K562 (cell line): ENCODE results near the gene KCNK4. TPM values are rescaled to one million over a fixed set of nuclear protein-coding genes. Genes with fewer than 3 reads are reported as not detected.

ENCODE experiments used
- ARID2 ChIP-seq: fragments of 450-650 bp; IDR thresholded peaks from 2 replicates; pipeline ENCODE4 v1.6.1; 2017; ENCODE audit warnings: antibody characterized with exemption, mild to moderate bottlenecking
- ATF7 ChIP-seq: fragments of 450-650 bp; IDR thresholded peaks from 2 replicates; pipeline ENCODE4 v1.7.1; 2014; ENCODE audit warnings: mild to moderate bottlenecking, moderate library complexity
- CEBPB ChIP-seq: fragments of 450-650 bp; IDR thresholded peaks from 2 replicates; pipeline ENCODE4 v1.6.1; 2016; ENCODE audit warnings: missing genetic modification characterization, missing compliant biosample characterization
- DIDO1 ChIP-seq: fragments of 450-650 bp; IDR thresholded peaks from 2 replicates; pipeline ENCODE4 v1.6.1; 2016; ENCODE audit warnings: low read depth, missing biosample characterization, missing genetic modification characterization
- EHMT2 ChIP-seq: fragments of 450-650 bp; IDR thresholded peaks from 2 replicates; pipeline ENCODE4 v1.6.1; 2018; ENCODE audit warnings: antibody characterized with exemption
- GABPB1 ChIP-seq: sonication (generic); formaldehyde crosslinking; IDR thresholded peaks from 2 replicates; pipeline ENCODE4 v1.8.0; 2022; ENCODE audit warnings: mild to moderate bottlenecking, missing genetic modification reagents
- GATAD2B ChIP-seq: fragments of 450-650 bp; IDR thresholded peaks from 2 replicates; pipeline ENCODE4 v1.6.1; 2017; ENCODE audit warnings: mild to moderate bottlenecking, borderline replicate concordance
- JUND ChIP-seq, 2 experiments: IDR thresholded peaks; 2 replicates in 1 of 2; 3 replicates in 1 of 2; pipeline ENCODE4 v1.6.1; 2011; ENCODE audit warnings: borderline replicate concordance in 2 of 2, low read depth in 2 of 2, low read length in 2 of 2, improper control_type of control experiment in 1 of 2, missing biosample characterization in 1 of 2, missing genetic modification characterization in 1 of 2, missing genetic modification reagents in 1 of 2
- MCM7 ChIP-seq, 2 experiments: fragments of 450-650 bp; IDR thresholded peaks; 2 replicates each; pipeline ENCODE4 v1.6.1; 2016 to 2018
- POLR2A ChIP-seq: fragments of 450-650 bp; conservative IDR thresholded peaks from 2 replicates; pipeline ENCODE4 v1.6.1; 2016
- RBFOX2 ChIP-seq: fragments of 200-400 bp; formaldehyde crosslinking; IDR thresholded peaks from 2 replicates; pipeline ENCODE4 v1.6.1; 2017; ENCODE audit warnings: low read depth, mild to moderate bottlenecking, low read length, moderate library complexity
- RBM39 ChIP-seq: fragments of 200-400 bp; formaldehyde crosslinking; optimal IDR thresholded peaks from 2 replicates; pipeline ENCODE3; 2018; ENCODE audit warnings: low read depth, low read length
- ZKSCAN8 ChIP-seq: fragments of 200-800 bp; sonication (Bioruptor generic); IDR thresholded peaks from 2 replicates; pipeline ENCODE4 v1.6.1; 2016; ENCODE audit warnings: missing genetic modification characterization, missing compliant biosample characterization
- ZNF184 ChIP-seq: sonication (generic); formaldehyde crosslinking; IDR thresholded peaks from 2 replicates; pipeline ENCODE4 v1.5.0; 2020; ENCODE audit warnings: missing genetic modification reagents
- ZNF668 ChIP-seq: fragments of 250-450 bp; sonication (Bioruptor Pico); IDR thresholded peaks from 2 replicates; pipeline ENCODE4 v1.8.0; 2022; ENCODE audit warnings: mild to moderate bottlenecking, inconsistent platforms
- polyA plus RNA-seq, 8 experiments: library from polyadenylated mRNA; depleted of rRNA in 4 of 8; stranded (reverse) in 5 of 8; unstranded in 3 of 8; fragments of >200 nt; fragmentation: Nextera tagmentation in 2 of 8; fragmentation: Illumina TruSeq in 1 of 8; extraction: Ambion mirVana in 2 of 8; extraction: Trizol in 1 of 8; gene quantifications; 2 replicates each; pipeline versions ENCODE4 v1.2.1 to v1.2.3, GENCODE V29; 2011 to 2014; ENCODE audit warnings: inconsistent platforms in 1 of 8, missing spikeins in 1 of 8
- total RNA-seq, 7 experiments: library from RNA; depleted of rRNA in 6 of 7; stranded (reverse); fragments of >200 nt in 6 of 7; fragmentation: Illumina TruSeq in 2 of 7; extraction: Trizol in 2 of 7; gene quantifications; 2 replicates each; pipeline versions ENCODE4 v1.2.1 to v1.2.3, GENCODE V29; 2011 to 2021; ENCODE audit warnings: low replicate concordance in 1 of 7
- TF ChIP-seq, protein P1 (sequence below), 2 experiments: fragments of 250-450 bp in 1 of 2; fragments of 450-650 bp in 1 of 2; sonication (Bioruptor Pico) in 1 of 2; IDR thresholded peaks; 2 replicates each; pipeline versions ENCODE4 v1.6.1 to v1.8.0; 2016 to 2021; ENCODE audit warnings: mild to moderate bottlenecking in 2 of 2, moderate library complexity in 2 of 2, missing compliant biosample characterization in 1 of 2, missing genetic modification characterization in 1 of 2
- TF ChIP-seq, protein P2 (sequence below): fragments of 450-650 bp; IDR thresholded peaks from 2 replicates; pipeline ENCODE4 v1.7.0; 2016; ENCODE audit warnings: borderline replicate concordance
- TF ChIP-seq, protein P3 (sequence below): IDR thresholded peaks from 3 replicates; pipeline ENCODE4 v1.6.1; 2011; ENCODE audit warnings: borderline replicate concordance, mild to moderate bottlenecking, moderate library complexity; ENCODE audit not compliant: insufficient read length; ENCODE audit errors: extremely low read depth

KCNK4 gene
- total and polyA plus RNA-seq, 9 of the 15 experiments (the other 6 are each of a cell fraction or from before 2014, with no cell fraction given) = not detected

DNA sequence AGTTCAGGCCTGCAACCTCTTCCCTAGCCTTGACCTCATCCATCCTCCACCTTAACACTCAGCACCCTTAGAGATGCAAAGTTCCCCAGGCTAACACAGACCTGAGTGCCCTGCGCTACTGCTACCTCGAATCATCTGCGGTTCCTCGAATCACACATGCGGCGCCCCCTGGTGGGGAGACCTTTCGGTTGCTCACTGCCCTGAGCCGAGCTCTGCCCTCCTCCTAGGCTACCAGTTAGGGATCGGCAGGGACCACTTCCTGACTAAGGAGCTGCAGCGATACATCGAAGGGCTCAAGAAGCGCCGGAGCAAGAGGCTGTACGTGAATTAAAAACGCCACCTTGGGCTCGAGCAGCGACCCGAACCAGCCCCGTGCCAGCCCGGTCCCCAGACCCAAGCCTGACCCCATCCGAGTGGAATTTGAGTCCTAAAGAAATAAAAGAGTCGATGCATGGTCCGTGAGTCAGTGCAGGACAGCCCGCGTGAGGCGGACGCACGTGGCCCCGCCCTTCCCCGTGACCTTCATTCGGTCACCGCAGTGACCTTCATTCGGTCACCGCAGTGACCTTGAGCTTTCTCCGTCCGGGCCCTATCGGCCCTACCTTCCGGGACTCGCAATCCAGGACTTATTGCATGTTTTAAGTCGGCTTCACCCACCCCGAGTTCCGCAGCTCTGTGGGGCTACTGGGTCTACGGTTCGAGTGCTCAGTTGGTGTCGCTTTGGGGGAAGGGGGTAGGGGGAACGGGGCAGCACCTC, 13.4 kb downstream of the KCNK4 start (continued):
- TF ChIP-seq GABPB1 (CRISPR knock-in tag) (peak; percentile 60; the same call in 1 of the 2 replicates), JUND (IDR thresholded peaks at IDR 0.05; ENCODE audit: borderline replicate concordance, low read depth, low read length) (0 out of 2 replicates have a peak, but pooled peaks have one; percentile 34), JUND (tag; IDR thresholded peaks at IDR 0.05; ENCODE audit: borderline replicate concordance, low read depth, low read length) (peak; percentile 61; the same call in 2 of the 3 replicates), RBM39 (peak; percentile 71), DIDO1 (tag) (no peak), ZKSCAN8 (no peak), ARID2 (no peak), GATAD2B (peak; percentile 44; the same call in 1 of the 2 replicates), POLR2A (peak; percentile 77), CEBPB (no peak), ZNF184 (CRISPR knock-in tag) (no peak), ZNF668 (CRISPR knock-in tag) (no peak), RBFOX2 (peak; percentile 81), MCM7 (IDR thresholded peaks at IDR 0.05) (no peak), EHMT2 (no peak), ATF7 (peak; percentile 64)
- TF ChIP-seq, protein P1, sequence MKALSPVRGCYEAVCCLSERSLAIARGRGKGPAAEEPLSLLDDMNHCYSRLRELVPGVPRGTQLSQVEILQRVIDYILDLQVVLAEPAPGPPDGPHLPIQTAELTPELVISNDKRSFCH (CRISPR knock-in tag; IDR thresholded peaks at IDR 0.05) = no peak
- TF ChIP-seq, protein P1 (tag; IDR thresholded peaks at IDR 0.05) = peak; percentile 89
- TF ChIP-seq, protein P2, sequence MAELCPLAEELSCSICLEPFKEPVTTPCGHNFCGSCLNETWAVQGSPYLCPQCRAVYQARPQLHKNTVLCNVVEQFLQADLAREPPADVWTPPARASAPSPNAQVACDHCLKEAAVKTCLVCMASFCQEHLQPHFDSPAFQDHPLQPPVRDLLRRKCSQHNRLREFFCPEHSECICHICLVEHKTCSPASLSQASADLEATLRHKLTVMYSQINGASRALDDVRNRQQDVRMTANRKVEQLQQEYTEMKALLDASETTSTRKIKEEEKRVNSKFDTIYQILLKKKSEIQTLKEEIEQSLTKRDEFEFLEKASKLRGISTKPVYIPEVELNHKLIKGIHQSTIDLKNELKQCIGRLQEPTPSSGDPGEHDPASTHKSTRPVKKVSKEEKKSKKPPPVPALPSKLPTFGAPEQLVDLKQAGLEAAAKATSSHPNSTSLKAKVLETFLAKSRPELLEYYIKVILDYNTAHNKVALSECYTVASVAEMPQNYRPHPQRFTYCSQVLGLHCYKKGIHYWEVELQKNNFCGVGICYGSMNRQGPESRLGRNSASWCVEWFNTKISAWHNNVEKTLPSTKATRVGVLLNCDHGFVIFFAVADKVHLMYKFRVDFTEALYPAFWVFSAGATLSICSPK = no peak
- TF ChIP-seq, protein P3, sequence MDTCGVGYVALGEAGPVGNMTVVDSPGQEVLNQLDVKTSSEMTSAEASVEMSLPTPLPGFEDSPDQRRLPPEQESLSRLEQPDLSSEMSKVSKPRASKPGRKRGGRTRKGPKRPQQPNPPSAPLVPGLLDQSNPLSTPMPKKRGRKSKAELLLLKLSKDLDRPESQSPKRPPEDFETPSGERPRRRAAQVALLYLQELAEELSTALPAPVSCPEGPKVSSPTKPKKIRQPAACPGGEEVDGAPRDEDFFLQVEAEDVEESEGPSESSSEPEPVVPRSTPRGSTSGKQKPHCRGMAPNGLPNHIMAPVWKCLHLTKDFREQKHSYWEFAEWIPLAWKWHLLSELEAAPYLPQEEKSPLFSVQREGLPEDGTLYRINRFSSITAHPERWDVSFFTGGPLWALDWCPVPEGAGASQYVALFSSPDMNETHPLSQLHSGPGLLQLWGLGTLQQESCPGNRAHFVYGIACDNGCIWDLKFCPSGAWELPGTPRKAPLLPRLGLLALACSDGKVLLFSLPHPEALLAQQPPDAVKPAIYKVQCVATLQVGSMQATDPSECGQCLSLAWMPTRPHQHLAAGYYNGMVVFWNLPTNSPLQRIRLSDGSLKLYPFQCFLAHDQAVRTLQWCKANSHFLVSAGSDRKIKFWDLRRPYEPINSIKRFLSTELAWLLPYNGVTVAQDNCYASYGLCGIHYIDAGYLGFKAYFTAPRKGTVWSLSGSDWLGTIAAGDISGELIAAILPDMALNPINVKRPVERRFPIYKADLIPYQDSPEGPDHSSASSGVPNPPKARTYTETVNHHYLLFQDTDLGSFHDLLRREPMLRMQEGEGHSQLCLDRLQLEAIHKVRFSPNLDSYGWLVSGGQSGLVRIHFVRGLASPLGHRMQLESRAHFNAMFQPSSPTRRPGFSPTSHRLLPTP = no peak
